ENCODE results near the gene FAM50A.

FAM50A gene

GRCh38 chrX:154430479-154430878 is 13.5 kb upstream of the FAM50A start:
- no peak for TF ChIP-seq SIN3A (IDR thresholded peaks at IDR 0.05; ENCODE audit: borderline replicate concordance, insufficient read depth, low read length)
- TF ChIP-seq FOXP2 (optimal IDR thresholded peaks at IDR 0.05; ENCODE audit: borderline replicate concordance, extremely low read depth, extremely low read length, insufficient read depth), result no peak
- no peak for TF ChIP-seq POLR2AphosphoS5 (IDR thresholded peaks at IDR 0.05; ENCODE audit: low read depth, low read length)
- no peak for TF ChIP-seq REST (IDR thresholded peaks at IDR 0.05; ENCODE audit: insufficient read depth in 1 of 2, low read depth in 2 of 2, low read length in 2 of 2)
- no peak for TF ChIP-seq TAF1 (IDR thresholded peaks at IDR 0.05; ENCODE audit: borderline replicate concordance, insufficient read depth, low read length)

- no peak for TF ChIP-seq REST (IDR thresholded peaks at IDR 0.05; ENCODE audit: insufficient read depth in 1 of 2, low read depth in 2 of 2, low read length in 2 of 2)
Observed at GRCh38 chrX:154430916-154431315, 13.0 kb upstream of the FAM50A start.

- TF ChIP-seq TAF1 (IDR thresholded peaks at IDR 0.05; ENCODE audit: borderline replicate concordance, insufficient read depth, low read length), result no peak
- TF ChIP-seq REST (IDR thresholded peaks at IDR 0.05; ENCODE audit: insufficient read depth in 1 of 2, low read depth in 2 of 2, low read length in 2 of 2), result no peak
- TF ChIP-seq FOXP2 (optimal IDR thresholded peaks at IDR 0.05; ENCODE audit: borderline replicate concordance, extremely low read depth, extremely low read length, insufficient read depth), result no peak
- TF ChIP-seq POLR2AphosphoS5 (IDR thresholded peaks at IDR 0.05; ENCODE audit: low read depth, low read length), result no peak
Observed at GRCh38 chrX:154431341-154431740, 12.6 kb upstream of the FAM50A start.

GRCh38 chrX:154432210-154432609 is 11.7 kb upstream of the FAM50A start:
- TF ChIP-seq TAF1 (IDR thresholded peaks at IDR 0.05; ENCODE audit: borderline replicate concordance, insufficient read depth, low read length), result no peak
- TF ChIP-seq REST (IDR thresholded peaks at IDR 0.05; ENCODE audit: insufficient read depth in 1 of 2, low read depth in 2 of 2, low read length in 2 of 2), result no peak
- TF ChIP-seq FOXP2 (optimal IDR thresholded peaks at IDR 0.05; ENCODE audit: borderline replicate concordance, extremely low read depth, extremely low read length, insufficient read depth), result no peak
- no peak for TF ChIP-seq POLR2AphosphoS5 (IDR thresholded peaks at IDR 0.05; ENCODE audit: low read depth, low read length)
- no peak for TF ChIP-seq SIN3A (IDR thresholded peaks at IDR 0.05; ENCODE audit: borderline replicate concordance, insufficient read depth, low read length)

- no peak for TF ChIP-seq POLR2AphosphoS5 (IDR thresholded peaks at IDR 0.05; ENCODE audit: low read depth, low read length)
- no peak for TF ChIP-seq TAF1 (IDR thresholded peaks at IDR 0.05; ENCODE audit: borderline replicate concordance, insufficient read depth, low read length)
- no peak for TF ChIP-seq REST (IDR thresholded peaks at IDR 0.05; ENCODE audit: insufficient read depth in 1 of 2, low read depth in 2 of 2, low read length in 2 of 2)
- TF ChIP-seq SIN3A (IDR thresholded peaks at IDR 0.05; ENCODE audit: borderline replicate concordance, insufficient read depth, low read length), result no peak
- TF ChIP-seq FOXP2 (optimal IDR thresholded peaks at IDR 0.05; ENCODE audit: borderline replicate concordance, extremely low read depth, extremely low read length, insufficient read depth), result no peak
Observed at GRCh38 chrX:154433605-154434004, 10.3 kb upstream of the FAM50A start.
